Medulla oblongata (tissue), 1 donor: ENCODE data around the gene ITGB6.
"Not testable (repeated sequence)": the region's sequence is repeated elsewhere in the genome, so short reads cannot be mapped to it uniquely, and the experiment has no call there.

ENCODE experiments used
- DNase-seq: peaks from one replicate; pipeline ENCODE4 v3.0.0-alpha.2; 2015; ENCODE audit errors: extremely low spot score

Gene ITGB6

GRCh38 chr2:160141419-160141818 is 58.7 kb downstream of the ITGB6 start:
- DNase-seq, result no peak

- no peak for DNase-seq
These were observed 59.6 kb downstream of the ITGB6 start for GRCh38 chr2:160140471-160140870.

GRCh38 chr2:160139991-160140390 is 60.1 kb downstream of the ITGB6 start:
- no peak for DNase-seq

GRCh38 chr2:160139350-160139749 is 60.7 kb downstream of the ITGB6 start:
- DNase-seq, result no peak

GRCh38 chr2:160138406-160138805 is 61.7 kb downstream of the ITGB6 start:
- no peak for DNase-seq

- no peak for DNase-seq
These were observed 62.6 kb downstream of the ITGB6 start for GRCh38 chr2:160137464-160137863.

GRCh38 chr2:160132761-160133160 is 67.3 kb downstream of the ITGB6 start:
- no peak for DNase-seq

- no peak for DNase-seq
These were observed 73.3 kb downstream of the ITGB6 start for GRCh38 chr2:160126756-160127155.

- DNase-seq, result no peak
These were observed 73.8 kb downstream of the ITGB6 start for GRCh38 chr2:160126315-160126714.

- DNase-seq, result no peak
These were observed 74.2 kb downstream of the ITGB6 start for GRCh38 chr2:160125828-160126227.

GRCh38 chr2:160125366-160125765 is 74.7 kb downstream of the ITGB6 start:
- DNase-seq, result no peak

- no peak for DNase-seq
These were observed 75.5 kb downstream of the ITGB6 start for GRCh38 chr2:160124571-160124970.

- not testable (repeated sequence) for DNase-seq
These were observed 85.4 kb downstream of the ITGB6 start for GRCh38 chr2:160114721-160115120.

GRCh38 chr2:160114020-160114419 is 86.1 kb downstream of the ITGB6 start:
- no peak for DNase-seq

- no peak for DNase-seq
These were observed 87.9 kb downstream of the ITGB6 start for GRCh38 chr2:160111951-160112798.

- no peak for DNase-seq
These were observed 89.3 kb downstream of the ITGB6 start for GRCh38 chr2:160110674-160111239.

GRCh38 chr2:160109939-160110673 is 90.0 kb downstream of the ITGB6 start:
- peak; percentile 88 for DNase-seq

- DNase-seq, result no peak
These were observed 90.8 kb downstream of the ITGB6 start for GRCh38 chr2:160109243-160109642.

GRCh38 chr2:160108646-160109045 is 91.4 kb downstream of the ITGB6 start:
- DNase-seq, result no peak

GRCh38 chr2:160105366-160105765 is 94.7 kb downstream of the ITGB6 start:
- no peak for DNase-seq

- DNase-seq, result no peak
These were observed 96.0 kb downstream of the ITGB6 start for GRCh38 chr2:160104115-160104514.

GRCh38 chr2:160097326-160097725 is 102.7 kb downstream of the ITGB6 start:
- DNase-seq, result no peak

GRCh38 chr2:160096409-160096808 is 103.7 kb downstream of the ITGB6 start:
- DNase-seq, result no peak
